ENCODE results near the gene CES2.

- TF ChIP-seq, protein P1, sequence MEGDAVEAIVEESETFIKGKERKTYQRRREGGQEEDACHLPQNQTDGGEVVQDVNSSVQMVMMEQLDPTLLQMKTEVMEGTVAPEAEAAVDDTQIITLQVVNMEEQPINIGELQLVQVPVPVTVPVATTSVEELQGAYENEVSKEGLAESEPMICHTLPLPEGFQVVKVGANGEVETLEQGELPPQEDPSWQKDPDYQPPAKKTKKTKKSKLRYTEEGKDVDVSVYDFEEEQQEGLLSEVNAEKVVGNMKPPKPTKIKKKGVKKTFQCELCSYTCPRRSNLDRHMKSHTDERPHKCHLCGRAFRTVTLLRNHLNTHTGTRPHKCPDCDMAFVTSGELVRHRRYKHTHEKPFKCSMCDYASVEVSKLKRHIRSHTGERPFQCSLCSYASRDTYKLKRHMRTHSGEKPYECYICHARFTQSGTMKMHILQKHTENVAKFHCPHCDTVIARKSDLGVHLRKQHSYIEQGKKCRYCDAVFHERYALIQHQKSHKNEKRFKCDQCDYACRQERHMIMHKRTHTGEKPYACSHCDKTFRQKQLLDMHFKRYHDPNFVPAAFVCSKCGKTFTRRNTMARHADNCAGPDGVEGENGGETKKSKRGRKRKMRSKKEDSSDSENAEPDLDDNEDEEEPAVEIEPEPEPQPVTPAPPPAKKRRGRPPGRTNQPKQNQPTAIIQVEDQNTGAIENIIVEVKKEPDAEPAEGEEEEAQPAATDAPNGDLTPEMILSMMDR (conservative IDR thresholded peaks at IDR 0.05; ENCODE audit: low read length), result no peak
- TF ChIP-seq EZH2phosphoT487 (IDR thresholded peaks at IDR 0.05; ENCODE audit: borderline replicate concordance), result no peak
Observed at GRCh38 chr16:66891797-66892196, 43.5 kb upstream of the CES2 start.
